GM12874 (cell line): ENCODE results near the gene GNAS-AS1.
A peak's percentile ranks its signal among the peaks of the same experiment; 100 is the strongest.

Experiments used
- TF ChIP-seq, protein P1 (sequence below): IDR thresholded peaks from 2 replicates; pipeline ENCODE4 v1.5.1; 2011; ENCODE audit warnings: low read depth, mild to moderate bottlenecking, control low read depth, low read length, moderate library complexity; ENCODE audit not compliant: insufficient read depth

The GNAS-AS1 gene

GRCh38 chr20:58876437-58876836, 25.7 kb upstream of the GNAS-AS1 start:
- TF ChIP-seq, protein P1, sequence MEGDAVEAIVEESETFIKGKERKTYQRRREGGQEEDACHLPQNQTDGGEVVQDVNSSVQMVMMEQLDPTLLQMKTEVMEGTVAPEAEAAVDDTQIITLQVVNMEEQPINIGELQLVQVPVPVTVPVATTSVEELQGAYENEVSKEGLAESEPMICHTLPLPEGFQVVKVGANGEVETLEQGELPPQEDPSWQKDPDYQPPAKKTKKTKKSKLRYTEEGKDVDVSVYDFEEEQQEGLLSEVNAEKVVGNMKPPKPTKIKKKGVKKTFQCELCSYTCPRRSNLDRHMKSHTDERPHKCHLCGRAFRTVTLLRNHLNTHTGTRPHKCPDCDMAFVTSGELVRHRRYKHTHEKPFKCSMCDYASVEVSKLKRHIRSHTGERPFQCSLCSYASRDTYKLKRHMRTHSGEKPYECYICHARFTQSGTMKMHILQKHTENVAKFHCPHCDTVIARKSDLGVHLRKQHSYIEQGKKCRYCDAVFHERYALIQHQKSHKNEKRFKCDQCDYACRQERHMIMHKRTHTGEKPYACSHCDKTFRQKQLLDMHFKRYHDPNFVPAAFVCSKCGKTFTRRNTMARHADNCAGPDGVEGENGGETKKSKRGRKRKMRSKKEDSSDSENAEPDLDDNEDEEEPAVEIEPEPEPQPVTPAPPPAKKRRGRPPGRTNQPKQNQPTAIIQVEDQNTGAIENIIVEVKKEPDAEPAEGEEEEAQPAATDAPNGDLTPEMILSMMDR: no peak

GRCh38 chr20:58875541-58876134, 24.9 kb upstream of the GNAS-AS1 start:
- TF ChIP-seq, protein P1: no peak

- TF ChIP-seq, protein P1: no peak
Observed at GRCh38 chr20:58875111-58875510, 24.4 kb upstream of the GNAS-AS1 start.

GRCh38 chr20:58874469-58874868, 23.8 kb upstream of the GNAS-AS1 start:
- TF ChIP-seq, protein P1: no peak

- TF ChIP-seq, protein P1: no peak
Observed at GRCh38 chr20:58871533-58872102, 20.9 kb upstream of the GNAS-AS1 start.

GRCh38 chr20:58870293-58871014, 19.8 kb upstream of the GNAS-AS1 start:
- TF ChIP-seq, protein P1: peak; percentile 80

DNA sequence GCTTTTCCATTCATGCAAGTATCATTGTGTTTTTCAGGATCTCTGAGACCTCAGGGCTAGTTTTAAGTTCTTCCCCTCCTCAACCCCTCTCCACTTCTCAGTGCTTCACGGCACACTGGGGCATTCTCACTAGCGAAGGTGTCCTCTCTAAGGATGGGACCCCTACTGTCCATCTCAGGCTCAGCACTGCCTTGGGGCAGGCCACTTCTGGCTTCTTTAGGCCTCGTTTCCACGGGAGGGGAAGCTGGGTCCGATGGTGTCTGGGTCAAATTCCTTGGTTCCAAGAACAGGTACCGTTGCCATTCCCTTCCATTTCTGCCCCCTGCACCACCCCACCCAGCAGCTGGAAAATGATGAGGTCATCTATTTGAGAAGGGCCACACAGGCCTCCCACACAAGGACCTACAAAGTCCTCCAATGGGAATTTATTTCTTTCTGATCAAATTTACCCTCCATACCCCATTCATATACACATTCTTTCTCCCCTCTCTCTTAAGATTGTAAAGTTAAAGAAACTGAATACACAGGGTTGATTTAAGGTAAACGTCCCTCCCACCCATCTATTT, 19.0 kb upstream of the GNAS-AS1 start:
- TF ChIP-seq, protein P1: 0 out of 2 replicates have a peak, but pooled peaks have one; percentile 3
